ENCODE results near the gene CDS2. TPM values are rescaled to one million over a fixed set of nuclear protein-coding genes. Genes with fewer than 3 reads are reported as not detected.

The CDS2 gene
- total RNA-seq, 4 donors from 2014 or later = 12.3 to 16.9 (median 14.7) TPM

GRCh38 chr20:5181492-5181891 lies 54.7 kb downstream of the CDS2 start:
- WGBS, 2 donors = 92 to 97% methylated on average over 2 of the region's 2 CpGs
- no peak for TF ChIP-seq POLR2A (IDR thresholded peaks at IDR 0.05)
- TF ChIP-seq CTCF (IDR thresholded peaks at IDR 0.05) = no peak
- intact Hi-C loops (cut with DNase I; ENCODE audit: low total_unique reads) = no loop called here
- DNase-seq (ENCODE audit: low spot score in 2 of 2) = no peak
- H3K4me3 ChIP-seq (ENCODE audit: low read depth, poor library complexity, severe bottlenecking) = no peak overlapping the region

- TF ChIP-seq POLR2A (IDR thresholded peaks at IDR 0.05) = no peak
- no peak for TF ChIP-seq CTCF (IDR thresholded peaks at IDR 0.05)
- DNase-seq (ENCODE audit: low spot score in 2 of 2) = no peak
- intact Hi-C loops (cut with DNase I; ENCODE audit: low total_unique reads) = no loop called here
- no peak overlapping the region for H3K4me3 ChIP-seq (ENCODE audit: low read depth, poor library complexity, severe bottlenecking)
These were observed 55.1 kb downstream of the CDS2 start for GRCh38 chr20:5181958-5182357.

- intact Hi-C loops (cut with DNase I; ENCODE audit: low total_unique reads) = no loop called here
- DNase-seq (ENCODE audit: low spot score in 2 of 2) = no peak
- 70 to 89% methylated on average over 2 of the region's 2 CpGs for WGBS, 2 donors
- no peak overlapping the region for H3K4me3 ChIP-seq (ENCODE audit: low read depth, poor library complexity, severe bottlenecking)
- no peak for TF ChIP-seq POLR2A (IDR thresholded peaks at IDR 0.05)
- no peak for TF ChIP-seq CTCF (IDR thresholded peaks at IDR 0.05)
These were observed 55.9 kb downstream of the CDS2 start for GRCh38 chr20:5182615-5183254.

GRCh38 chr20:5183731-5184474 lies 57.1 kb downstream of the CDS2 start:
- H3K4me3 ChIP-seq (ENCODE audit: low read depth, poor library complexity, severe bottlenecking) = no peak overlapping the region
- TF ChIP-seq CTCF (IDR thresholded peaks at IDR 0.05) = no peak
- TF ChIP-seq POLR2A (IDR thresholded peaks at IDR 0.05) = no peak
- WGBS, 2 donors = 92% methylated on average over 13 of the region's 13 CpGs
- intact Hi-C loops (cut with DNase I; ENCODE audit: low total_unique reads) = no loop called here
- DNase-seq (ENCODE audit: low spot score in 2 of 2) = peak in 1 of 2 donors; percentile 59

- WGBS, 2 donors = 79 to 88% methylated on average over 1 of the region's 1 CpG
- TF ChIP-seq CTCF (IDR thresholded peaks at IDR 0.05) (no peak), POLR2A (IDR thresholded peaks at IDR 0.05) (no peak)
- intact Hi-C loops (cut with DNase I; ENCODE audit: low total_unique reads) = no loop called here
- no peak overlapping the region for H3K4me3 ChIP-seq (ENCODE audit: low read depth, poor library complexity, severe bottlenecking)
- DNase-seq (ENCODE audit: low spot score in 2 of 2) = no peak
These were observed 57.9 kb downstream of the CDS2 start for GRCh38 chr20:5184684-5185083.

All from lower leg skin (tissue), 4 donors.